ENCODE results near the gene EFCAB11.

EFCAB11 gene

GRCh38 chr14:89920056-89920455, 34.5 kb downstream of the EFCAB11 start:
- TF ChIP-seq CTCF (IDR thresholded peaks at IDR 0.05): no peak
- no peaks in the 10 kb centered on the region for H3K36me3 ChIP-seq
- no peaks in the 10 kb centered on the region for H3K9me3 ChIP-seq
- no peaks in the 10 kb centered on the region for H3K27me3 ChIP-seq
- no peak overlapping the region for H3K4me3 ChIP-seq (ENCODE audit: low read depth in 1 of 2, low read length in 1 of 2)
- H3K4me1 ChIP-seq (ENCODE audit: control insufficient read depth in 1 of 2, insufficient read depth in 1 of 2, low read depth in 1 of 2, low read length in 1 of 2): peaks cover 0 to 2% of the 10 kb centered on the region in 2 experiments
- no peak overlapping the region for H3K27ac ChIP-seq

- H3K27ac ChIP-seq: no peak overlapping the region
- H3K4me1 ChIP-seq (ENCODE audit: control insufficient read depth in 1 of 2, insufficient read depth in 1 of 2, low read depth in 1 of 2, low read length in 1 of 2): peaks cover 0 to 5% of the 10 kb centered on the region in 2 experiments
- no peaks in the 10 kb centered on the region for H3K36me3 ChIP-seq
- TF ChIP-seq CTCF (IDR thresholded peaks at IDR 0.05): no peak
- H3K27me3 ChIP-seq: no peaks in the 10 kb centered on the region
- no peak overlapping the region for H3K4me3 ChIP-seq (ENCODE audit: low read depth in 1 of 2, low read length in 1 of 2)
- no peaks in the 10 kb centered on the region for H3K9me3 ChIP-seq
Measured at GRCh38 chr14:89918721-89919120, 35.8 kb downstream of the EFCAB11 start.

GRCh38 chr14:89915114-89915878, 39.2 kb downstream of the EFCAB11 start:
- H3K27ac ChIP-seq: no peak overlapping the region
- peaks cover 4% of the 10 kb centered on the region for H3K27me3 ChIP-seq
- H3K4me3 ChIP-seq (ENCODE audit: low read depth in 1 of 2, low read length in 1 of 2): no peak overlapping the region
- no peaks in the 10 kb centered on the region for H3K9me3 ChIP-seq
- peaks cover 0 to 7% of the 10 kb centered on the region in 2 experiments for H3K4me1 ChIP-seq (ENCODE audit: control insufficient read depth in 1 of 2, insufficient read depth in 1 of 2, low read depth in 1 of 2, low read length in 1 of 2)
- TF ChIP-seq CTCF (IDR thresholded peaks at IDR 0.05): peak; percentile 96
- no peaks in the 10 kb centered on the region for H3K36me3 ChIP-seq

- no peaks in the 10 kb centered on the region for H3K9me3 ChIP-seq
- H3K27ac ChIP-seq: no peak overlapping the region
- H3K4me3 ChIP-seq (ENCODE audit: low read depth in 1 of 2, low read length in 1 of 2): no peak overlapping the region
- peaks cover 4% of the 10 kb centered on the region for H3K27me3 ChIP-seq
- H3K36me3 ChIP-seq: no peaks in the 10 kb centered on the region
- TF ChIP-seq CTCF (IDR thresholded peaks at IDR 0.05): no peak
- H3K4me1 ChIP-seq (ENCODE audit: control insufficient read depth in 1 of 2, insufficient read depth in 1 of 2, low read depth in 1 of 2, low read length in 1 of 2): peaks cover 0 to 7% of the 10 kb centered on the region in 2 experiments
Measured at GRCh38 chr14:89912667-89913211, 41.8 kb downstream of the EFCAB11 start.

GRCh38 chr14:89912221-89912620, 42.3 kb downstream of the EFCAB11 start:
- Histone ChIP-seq H3K27me3 (peaks cover 4% of the 10 kb centered on the region), H3K4me3 (ENCODE audit: low read depth in 1 of 2, low read length in 1 of 2) (no peak overlapping the region), H3K27ac (no peak overlapping the region), H3K9me3 (no peaks in the 10 kb centered on the region), H3K36me3 (no peaks in the 10 kb centered on the region), H3K4me1 (ENCODE audit: control insufficient read depth in 1 of 2, insufficient read depth in 1 of 2, low read depth in 1 of 2, low read length in 1 of 2) (peaks cover 0 to 7% of the 10 kb centered on the region in 2 experiments)
- no peak for TF ChIP-seq CTCF (IDR thresholded peaks at IDR 0.05)

All from neutrophil (primary cell).